Measurements from ENCODE around the gene HOXB6. TPM values are rescaled to one million over a fixed set of nuclear protein-coding genes. Genes with fewer than 3 reads are reported as not detected.

Gene HOXB6
- polyA plus RNA-seq, 4 donors: 25.6 to 153 (median 86.0) TPM

DNA sequence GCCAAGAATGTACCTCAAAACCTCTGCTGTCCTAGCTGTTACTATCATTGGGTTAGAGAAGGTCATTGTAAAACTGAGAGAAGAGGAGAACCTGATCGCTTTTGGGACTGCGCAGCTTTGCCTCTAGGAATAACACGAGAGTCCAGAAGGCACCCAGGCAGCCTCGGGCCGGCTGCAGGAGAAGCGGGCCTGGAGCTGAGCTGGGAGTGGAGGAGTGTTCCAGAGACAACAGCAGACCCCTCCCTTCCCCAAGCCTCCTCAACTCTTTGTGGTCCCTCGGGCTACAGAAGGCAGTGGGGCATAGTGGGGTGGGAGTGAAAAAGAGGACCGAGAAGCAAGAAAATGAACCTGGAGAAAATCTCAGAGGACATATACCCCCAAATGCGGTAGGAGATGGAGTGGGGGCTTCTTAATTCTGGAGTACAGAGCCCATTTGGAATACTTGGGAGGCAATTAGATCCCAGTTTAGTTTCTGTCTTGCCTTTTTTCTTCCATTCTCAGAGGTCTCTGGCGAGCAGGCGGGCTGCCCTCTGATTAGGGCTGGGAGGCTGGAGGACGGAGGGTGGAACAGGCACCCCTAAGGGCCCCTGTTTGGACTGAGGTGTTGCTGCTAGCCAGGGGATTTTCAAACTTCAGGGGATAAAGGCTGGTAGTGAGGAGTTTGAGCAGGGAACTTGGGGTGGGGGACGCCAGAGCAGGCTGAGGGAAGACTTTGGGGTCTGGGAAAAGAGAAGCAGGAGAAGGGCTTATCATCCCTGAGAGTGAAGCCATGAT is 46.5 kb downstream of the HOXB6 start:
- DNase-seq (ENCODE audit: low read depth in 4 of 4, low spot score in 3 of 4): no peak

DNA sequence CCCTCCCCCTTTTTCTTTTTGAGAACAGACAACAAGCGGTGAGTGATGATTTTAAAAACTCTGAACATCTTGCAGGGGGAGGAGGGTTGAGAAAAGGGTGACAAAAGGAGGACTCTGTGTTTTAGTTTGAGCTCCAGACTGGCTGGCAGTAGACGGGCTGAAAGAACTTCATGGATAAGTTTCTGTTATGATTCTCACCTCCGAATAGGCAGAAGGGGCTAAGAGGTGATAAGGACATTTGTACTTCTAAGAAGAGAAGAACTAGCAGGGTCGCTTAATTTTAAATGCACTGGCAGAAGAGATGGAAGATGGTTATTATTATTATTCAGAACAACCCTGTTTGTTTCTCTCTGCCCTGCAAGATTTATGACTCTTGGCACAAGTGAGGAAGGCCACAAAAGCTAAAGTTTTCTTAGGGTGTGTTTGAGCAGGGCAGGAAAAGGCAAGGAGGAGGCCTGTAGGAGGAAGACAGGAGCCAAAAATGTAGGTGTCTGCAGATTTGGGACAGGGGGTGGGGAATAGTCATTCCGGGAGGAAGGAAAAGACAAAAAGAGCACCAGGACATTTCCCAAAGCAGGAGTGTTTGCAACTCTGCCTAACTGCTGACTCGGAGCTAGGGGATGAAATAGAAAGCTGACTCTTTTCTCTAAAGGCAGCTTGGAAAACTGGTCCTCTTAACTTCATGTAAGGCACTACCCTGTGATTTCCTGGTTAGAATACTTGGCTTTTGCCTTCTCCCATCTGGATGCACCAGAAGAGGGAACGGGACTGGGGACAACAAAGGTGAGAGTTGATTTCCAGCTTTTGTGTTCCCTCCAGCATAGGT is 48.0 kb downstream of the HOXB6 start:
- no peak for DNase-seq (ENCODE audit: low read depth in 4 of 4, low spot score in 3 of 4)

DNA sequence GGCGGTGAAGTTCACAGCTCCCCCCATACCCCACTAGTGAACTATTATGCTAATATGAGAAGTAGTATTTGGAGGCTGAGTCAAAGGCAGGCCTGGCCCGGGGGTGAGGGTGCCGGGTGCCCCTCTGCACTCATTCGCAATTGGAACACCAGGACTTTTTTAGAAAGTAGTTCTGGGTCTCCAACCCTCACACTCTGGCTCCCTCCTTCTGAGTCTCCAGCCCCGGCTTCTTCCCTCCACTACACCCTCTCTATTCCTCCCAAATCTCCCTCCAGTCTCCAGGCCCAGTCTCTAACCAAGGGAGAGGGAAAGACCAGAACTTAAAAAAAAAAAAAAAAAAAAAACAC is 48.6 kb downstream of the HOXB6 start:
- no peak for DNase-seq (ENCODE audit: low read depth in 4 of 4, low spot score in 3 of 4)

DNA sequence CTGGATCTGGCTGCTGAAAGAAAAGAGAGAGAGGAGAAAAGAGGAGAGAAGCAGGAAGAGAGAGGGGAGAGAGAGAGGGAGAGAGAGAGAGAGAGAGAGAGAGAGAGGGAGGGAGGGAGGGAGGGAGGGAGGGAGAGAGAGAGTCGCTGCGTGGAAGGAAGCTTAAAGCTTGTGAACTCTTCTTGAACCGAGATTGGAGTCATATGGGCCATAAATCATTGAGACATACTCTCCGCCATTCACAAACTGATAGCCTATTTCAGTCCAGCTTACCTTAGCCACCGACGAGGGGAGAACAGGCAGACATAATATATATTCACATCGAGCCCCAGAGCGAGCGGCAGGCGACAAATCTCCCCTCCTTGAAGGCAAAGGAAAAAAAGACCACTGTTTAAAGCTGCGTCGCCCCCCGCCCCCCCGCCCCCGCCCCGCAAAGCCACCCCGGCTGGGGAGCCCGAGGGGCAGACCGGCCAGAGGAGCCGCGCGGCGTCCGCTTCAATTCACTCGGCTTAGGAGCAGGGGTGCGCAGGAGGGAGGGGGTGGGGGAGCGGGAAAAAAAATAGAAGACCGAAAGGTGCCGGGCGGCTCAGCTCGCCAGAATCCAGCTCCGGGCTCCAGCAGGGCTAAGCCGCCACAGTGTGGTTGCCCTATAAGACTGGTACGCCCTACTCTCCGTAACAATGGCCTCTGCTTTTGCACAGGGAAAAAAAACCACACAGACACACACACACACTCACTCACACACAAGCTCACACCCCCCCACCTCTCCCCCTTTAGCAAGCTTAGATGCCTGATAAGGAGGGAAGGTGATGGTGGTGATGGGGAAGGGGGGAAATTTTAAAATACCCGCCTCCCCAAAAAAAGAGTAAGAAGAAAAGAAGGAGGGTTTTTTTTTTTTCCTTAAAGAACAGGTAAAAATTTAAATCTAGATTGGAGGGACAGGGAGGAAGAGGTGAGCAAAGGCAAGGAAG is 49.2 kb downstream of the HOXB6 start:
- DNase-seq (ENCODE audit: low read depth in 4 of 4, low spot score in 3 of 4): peak in 3 of 4 donors; percentile 88 to 96 (median 90)

DNA sequence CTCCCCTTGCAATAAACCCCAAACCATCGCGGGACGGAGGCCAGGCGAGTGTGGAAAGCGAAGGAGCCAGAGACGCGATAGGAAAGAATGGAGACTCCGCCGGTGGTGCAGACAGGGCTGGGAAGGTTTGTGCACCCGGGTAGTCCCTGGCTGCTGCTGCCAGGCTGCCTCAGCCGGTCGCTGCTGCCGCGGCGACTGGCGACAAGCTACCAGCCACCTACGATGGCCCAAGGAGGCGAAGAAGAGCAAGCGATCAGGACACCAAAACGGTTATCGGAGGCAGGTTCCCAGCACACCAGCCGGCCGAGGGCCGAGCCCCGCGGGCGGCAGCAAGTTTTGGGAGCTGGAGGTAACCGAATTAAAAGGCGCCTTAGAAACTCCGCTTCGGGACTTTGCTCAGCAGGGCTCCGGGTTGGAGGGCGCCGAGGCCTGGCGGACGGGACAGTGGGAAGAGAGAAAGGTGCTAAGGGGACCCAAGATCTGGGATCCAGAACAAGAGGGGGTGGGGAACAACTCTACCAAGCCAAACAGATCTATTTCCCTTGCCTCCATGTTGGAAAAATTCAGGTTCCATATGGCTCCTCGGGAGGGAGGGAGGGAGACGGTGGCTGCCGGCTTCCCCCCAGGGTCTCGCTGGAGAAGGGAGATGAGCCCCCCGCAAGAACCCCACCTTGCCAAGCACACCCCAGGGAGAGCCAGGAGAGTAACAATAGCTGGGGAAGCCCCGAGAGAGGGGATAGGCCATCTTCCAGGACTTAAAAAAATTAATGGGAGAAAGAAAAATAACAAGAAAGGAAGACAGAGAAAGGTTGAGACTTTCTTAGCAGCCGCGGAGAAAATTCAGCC is 50.2 kb downstream of the HOXB6 start:
- DNase-seq (ENCODE audit: low read depth in 4 of 4, low spot score in 3 of 4): no peak

DNA sequence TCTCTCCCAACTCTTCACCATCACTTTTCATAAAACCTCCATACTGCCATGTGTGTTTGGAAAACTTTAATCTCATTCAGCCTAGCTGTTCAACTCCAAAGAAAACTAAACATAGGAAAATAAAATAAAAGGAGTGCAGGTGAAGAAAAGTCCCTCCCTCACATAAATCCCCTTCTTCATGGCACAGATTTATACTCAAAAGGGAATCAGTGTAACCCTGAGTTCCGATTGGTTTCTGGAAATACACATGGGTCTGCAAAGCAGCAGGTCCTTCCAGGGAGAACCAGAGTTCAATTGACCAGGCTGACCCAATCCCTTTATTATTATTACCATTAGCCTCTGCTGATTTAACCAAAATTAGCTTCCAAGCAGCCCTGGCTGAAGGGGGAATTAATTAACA is 51.0 kb downstream of the HOXB6 start:
- DNase-seq (ENCODE audit: low read depth in 4 of 4, low spot score in 3 of 4): no peak

DNA sequence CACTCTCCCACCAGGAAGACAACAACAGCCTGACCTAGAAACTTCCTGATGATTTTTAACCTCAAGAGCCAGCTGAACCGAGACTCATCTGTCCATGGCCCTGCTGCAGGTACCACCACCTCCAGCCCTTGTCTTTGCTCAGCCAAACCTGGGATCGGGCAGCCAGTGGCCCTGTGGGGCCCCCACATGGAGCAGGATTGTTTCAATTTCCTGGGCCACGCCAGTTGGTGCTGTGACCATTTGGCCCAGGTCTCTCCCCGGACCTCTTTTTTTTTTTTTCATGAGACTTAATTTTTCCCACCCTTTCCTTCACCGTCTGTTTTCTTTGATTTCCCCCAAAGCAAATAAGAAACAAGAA is 51.6 kb downstream of the HOXB6 start:
- DNase-seq (ENCODE audit: low read depth in 4 of 4, low spot score in 3 of 4): no peak

DNA sequence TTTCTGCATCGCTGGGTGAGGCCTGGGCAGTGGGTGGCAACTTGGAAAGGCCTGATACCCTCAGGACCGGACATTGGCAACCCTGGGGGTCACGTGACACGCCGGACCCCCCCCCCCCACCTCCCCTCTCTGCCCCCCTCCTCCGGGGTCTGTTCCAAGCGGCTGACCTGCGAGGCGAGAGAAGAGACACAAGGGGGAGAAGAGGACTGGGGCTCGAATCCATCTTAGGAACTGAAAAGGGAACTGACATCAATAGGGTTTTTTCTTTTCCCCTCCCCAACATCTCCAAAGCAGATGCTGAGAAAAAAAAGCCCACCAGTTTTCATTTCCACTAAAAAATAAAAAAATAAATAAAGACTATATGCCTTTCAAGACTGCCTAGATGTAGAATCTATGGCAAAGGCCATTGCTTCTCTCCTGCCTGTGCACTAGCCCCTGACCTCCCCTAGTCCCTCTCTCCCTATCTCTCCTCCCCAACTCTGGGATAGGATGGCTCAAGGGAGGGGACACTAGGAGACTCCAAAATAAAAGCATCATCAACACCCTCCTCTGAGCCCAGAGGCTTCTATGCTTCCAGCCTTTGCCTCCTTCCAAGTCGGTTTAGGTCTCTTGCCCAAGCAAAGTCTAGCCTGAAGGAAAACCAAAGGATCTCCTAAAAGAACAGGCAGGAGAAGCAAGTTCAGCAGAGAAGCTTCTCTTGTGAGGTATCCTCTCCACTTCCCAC is 52.2 kb downstream of the HOXB6 start:
- no peak for DNase-seq (ENCODE audit: low read depth in 4 of 4, low spot score in 3 of 4)

DNA sequence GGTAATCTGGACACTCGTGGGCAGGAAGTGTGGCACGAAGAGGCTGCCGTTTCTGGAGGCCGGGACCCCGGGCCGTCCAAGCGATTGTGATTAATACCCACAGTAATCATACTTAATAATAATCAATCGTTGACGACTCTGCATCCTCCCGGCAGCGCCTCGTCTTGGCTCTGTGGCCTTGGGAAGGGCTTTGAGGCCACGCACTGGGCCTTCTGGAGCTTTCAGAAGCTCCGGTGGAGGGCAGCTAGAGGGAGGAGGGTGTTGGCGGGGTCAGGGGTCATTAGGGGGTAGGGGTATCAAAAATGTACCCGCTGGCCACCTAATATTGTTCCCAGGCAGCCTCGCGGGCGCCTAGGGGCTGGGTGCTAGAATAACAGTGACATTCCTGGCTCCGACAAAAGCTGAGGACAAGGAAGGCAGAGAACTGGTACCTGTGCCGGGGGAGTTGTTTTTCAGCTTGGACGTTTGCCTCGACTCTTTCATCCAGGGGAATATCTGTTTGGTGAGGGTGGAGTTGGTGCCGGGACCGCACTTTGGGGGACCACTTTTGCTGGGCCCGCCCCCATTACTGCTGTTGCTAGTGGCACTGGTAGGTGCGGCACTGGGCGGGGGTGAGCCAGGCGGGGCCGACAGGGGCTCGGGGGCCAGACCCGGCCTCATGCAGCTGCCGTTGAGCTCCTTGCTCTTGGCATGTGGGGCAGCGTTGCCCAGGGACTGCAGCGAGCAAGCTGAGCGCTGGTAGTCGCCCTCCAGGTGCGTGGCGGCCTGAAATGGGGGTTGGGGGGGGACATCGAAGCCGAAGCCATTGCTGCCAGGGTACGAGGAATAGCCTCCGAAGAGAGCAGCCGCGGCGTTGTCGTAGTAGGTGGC is 53.0 kb downstream of the HOXB6 start:
- DNase-seq (ENCODE audit: low read depth in 4 of 4, low spot score in 3 of 4): no peak

DNA sequence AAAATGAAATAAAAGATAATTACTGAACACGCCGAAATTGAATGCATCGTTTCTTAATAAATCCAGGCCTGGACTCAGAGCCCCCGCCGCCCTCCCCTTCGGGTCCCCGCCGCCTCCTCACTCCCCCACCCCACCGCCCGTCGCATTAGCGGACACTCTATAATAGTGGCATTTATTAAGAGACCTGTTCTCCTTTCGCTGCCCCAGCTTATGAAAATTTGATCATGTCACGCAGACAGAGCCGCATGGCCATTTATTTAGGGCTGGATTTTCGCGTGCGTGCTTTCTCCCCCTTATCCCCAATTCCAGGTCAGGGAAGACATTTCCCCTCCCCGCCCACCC is 53.6 kb downstream of the HOXB6 start:
- DNase-seq (ENCODE audit: low read depth in 4 of 4, low spot score in 3 of 4): no peak

DNA sequence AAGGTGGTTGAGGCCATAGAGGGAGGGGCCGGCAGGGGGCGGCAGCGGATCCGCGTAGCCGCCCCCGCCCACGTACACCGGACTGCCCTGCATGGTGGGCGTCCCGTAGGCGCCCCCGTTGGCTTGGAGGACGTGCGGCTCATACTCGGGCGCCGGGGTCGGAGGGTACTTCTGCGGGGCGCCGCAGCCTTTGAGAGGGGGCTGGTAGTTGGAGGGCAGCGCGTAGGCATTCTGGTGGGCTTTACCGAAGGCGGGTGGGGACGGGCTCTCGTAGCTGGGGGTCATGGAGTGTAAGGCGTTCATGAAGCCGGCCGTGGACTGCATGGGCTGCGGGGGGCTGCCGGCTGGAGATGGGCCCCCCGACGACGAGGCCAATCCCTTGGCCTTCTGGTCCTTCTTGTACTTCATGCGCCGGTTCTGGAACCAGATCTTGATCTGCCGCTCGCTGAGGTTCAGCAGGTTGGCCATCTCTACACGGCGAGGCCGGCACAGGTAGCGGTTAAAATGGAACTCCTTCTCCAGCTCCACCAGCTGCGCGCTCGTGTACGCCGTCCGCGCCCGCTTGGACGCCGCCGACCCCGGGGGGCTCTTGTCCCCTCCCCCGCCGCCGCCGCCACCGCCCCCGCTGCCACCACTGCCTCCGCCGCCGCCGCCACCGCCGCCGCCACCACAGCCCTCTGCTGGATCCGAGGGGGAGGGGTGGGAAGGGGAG is 54.1 kb downstream of the HOXB6 start:
- DNase-seq (ENCODE audit: low read depth in 4 of 4, low spot score in 3 of 4): no peak

DNA sequence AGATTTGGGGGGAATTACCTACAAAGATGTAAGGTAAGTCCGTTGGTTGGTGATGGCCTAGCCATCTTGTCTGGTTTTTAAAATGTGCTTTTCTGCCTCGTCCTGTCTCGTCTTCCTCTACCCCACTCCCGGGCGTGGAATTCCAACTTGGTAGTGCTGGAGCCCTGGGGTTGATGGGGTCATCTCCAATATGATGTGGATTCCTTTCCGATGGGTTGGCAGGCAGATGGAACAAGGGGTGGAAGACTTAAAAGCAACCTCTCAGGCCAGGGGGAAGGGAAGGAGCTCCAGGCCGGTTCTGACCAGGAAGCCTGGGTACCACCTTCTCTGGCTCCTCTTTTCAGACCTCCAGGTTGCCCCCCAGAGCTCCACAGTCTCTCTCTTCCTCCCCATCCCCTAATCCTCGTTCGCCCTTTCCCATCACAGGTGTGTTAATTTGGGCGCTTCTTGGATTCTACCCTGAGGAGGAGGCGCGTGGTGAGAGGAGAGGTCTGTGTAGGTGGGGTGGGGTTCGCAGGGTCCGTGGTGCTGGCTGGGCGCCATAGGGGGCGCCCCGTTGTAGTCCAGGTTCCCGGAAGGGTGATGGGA is 54.8 kb downstream of the HOXB6 start:
- no peak for DNase-seq (ENCODE audit: low read depth in 4 of 4, low spot score in 3 of 4)

DNA sequence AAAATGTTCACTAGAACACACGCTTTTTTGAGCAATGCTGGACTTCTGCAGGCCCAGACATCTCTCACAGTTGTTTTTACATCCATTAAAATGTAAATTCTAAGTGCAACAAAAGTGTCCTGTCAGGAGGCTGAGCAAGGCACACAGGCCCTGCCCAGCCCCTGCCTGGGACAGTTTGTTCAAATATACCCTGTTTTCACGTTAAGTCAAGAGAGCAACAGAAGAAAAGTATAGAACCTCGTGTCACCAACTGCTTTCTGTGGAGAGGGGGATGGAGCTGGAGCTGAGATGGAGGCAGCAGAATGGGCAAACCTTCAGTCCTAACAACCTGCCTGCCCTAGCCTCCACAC is 55.5 kb downstream of the HOXB6 start:
- no peak for DNase-seq (ENCODE audit: low read depth in 4 of 4, low spot score in 3 of 4)

DNA sequence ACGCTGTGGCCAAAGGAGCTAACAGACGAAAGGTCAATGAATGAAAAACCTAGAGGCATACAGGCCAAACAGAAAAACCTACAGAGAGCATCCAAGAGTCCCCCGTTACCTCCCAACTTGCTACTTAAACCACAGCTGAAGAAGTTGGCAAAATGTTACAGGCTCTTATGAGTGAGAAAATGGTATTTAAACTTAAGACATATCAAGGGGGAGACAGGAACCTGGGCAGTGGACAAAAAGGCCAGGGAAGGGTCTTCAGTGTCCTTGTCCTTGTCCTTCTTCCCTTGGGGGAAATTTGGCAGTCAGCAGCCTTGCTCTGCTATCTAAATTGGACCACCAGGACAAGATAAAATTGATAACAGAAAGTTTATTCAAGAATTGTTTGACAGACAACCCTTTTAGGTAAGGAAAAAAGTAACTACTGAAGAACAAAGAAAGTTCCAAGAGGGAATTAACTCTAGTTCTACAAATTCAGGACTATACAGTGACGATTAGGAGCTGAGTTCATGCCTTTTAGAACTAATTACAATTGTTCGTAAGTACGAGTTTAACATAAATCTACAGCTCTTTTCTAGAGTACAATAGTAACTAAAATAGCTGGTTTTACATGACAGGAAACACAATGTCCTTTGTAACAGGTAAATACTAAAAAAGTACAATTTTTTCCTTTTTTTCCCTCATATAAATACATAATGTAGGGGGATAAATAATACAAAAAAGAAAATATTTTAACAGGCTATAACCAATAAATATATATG is 56.1 kb downstream of the HOXB6 start:
- no peak for DNase-seq (ENCODE audit: low read depth in 4 of 4, low spot score in 3 of 4)

DNA sequence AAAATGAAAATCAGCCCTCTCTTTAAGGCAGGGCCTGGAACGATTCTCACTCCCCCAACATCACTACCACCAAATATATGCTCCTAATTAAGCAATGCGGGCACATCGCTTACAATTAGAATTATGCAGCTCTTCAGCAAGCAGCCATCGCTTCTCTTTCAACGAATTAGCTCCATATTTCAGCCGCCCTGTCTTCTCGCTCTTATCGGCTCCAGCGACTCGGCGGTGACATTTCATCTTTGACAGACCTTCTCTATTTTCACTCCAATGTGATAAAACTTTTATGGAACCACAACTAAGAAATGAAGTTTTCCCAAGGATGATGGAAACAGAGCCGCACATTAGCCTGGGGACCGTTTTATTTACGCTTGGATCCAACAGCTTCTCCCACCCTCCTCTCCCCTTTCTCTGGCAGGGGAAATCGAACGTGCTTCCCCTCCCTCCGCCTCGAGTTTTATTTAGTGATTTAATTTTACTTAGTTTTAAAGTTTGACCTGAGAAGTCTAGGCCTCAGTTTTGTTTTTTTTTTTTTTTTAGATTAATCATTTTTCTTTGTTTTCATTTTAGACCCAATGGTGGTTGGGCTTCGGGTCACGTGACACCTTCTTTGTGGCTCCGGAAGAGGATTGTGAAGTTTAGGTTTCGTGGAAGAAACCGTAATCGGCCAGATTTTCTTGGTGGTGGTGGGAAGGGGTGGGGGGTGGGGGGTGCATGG is 56.8 kb downstream of the HOXB6 start:
- no peak for DNase-seq (ENCODE audit: low read depth in 4 of 4, low spot score in 3 of 4)

Data from left renal pelvis (tissue), 4 donors.